KOPT-K1 (cell line): ENCODE data around the gene TUFT1.

ENCODE experiments used
- H3K27ac ChIP-seq: fragments of 200-600 bp; sonication (generic); 2 replicates; pipeline ENCODE4 v1.5.1; 2016; ENCODE audit warnings: antibody characterized with exemption, mild to moderate bottlenecking, low read depth, low read length; ENCODE audit not compliant: poor library complexity, severe bottlenecking
- H3K36me3 ChIP-seq: fragments of 200-600 bp; sonication (generic); 2 replicates; pipeline ENCODE4 v1.5.1; 2017; ENCODE audit warnings: antibody characterized with exemption, mild to moderate bottlenecking, low read length, moderate library complexity; ENCODE audit not compliant: insufficient read depth
- H3K9me3 ChIP-seq: fragments of 200-600 bp; sonication (generic); 2 replicates; pipeline ENCODE4 v1.5.1; 2017; ENCODE audit warnings: antibody characterized with exemption, low read length, mild to moderate bottlenecking; ENCODE audit not compliant: insufficient read depth, poor library complexity, severe bottlenecking

Gene TUFT1, protein sequence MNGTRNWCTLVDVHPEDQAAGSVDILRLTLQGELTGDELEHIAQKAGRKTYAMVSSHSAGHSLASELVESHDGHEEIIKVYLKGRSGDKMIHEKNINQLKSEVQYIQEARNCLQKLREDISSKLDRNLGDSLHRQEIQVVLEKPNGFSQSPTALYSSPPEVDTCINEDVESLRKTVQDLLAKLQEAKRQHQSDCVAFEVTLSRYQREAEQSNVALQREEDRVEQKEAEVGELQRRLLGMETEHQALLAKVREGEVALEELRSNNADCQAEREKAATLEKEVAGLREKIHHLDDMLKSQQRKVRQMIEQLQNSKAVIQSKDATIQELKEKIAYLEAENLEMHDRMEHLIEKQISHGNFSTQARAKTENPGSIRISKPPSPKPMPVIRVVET

DNA sequence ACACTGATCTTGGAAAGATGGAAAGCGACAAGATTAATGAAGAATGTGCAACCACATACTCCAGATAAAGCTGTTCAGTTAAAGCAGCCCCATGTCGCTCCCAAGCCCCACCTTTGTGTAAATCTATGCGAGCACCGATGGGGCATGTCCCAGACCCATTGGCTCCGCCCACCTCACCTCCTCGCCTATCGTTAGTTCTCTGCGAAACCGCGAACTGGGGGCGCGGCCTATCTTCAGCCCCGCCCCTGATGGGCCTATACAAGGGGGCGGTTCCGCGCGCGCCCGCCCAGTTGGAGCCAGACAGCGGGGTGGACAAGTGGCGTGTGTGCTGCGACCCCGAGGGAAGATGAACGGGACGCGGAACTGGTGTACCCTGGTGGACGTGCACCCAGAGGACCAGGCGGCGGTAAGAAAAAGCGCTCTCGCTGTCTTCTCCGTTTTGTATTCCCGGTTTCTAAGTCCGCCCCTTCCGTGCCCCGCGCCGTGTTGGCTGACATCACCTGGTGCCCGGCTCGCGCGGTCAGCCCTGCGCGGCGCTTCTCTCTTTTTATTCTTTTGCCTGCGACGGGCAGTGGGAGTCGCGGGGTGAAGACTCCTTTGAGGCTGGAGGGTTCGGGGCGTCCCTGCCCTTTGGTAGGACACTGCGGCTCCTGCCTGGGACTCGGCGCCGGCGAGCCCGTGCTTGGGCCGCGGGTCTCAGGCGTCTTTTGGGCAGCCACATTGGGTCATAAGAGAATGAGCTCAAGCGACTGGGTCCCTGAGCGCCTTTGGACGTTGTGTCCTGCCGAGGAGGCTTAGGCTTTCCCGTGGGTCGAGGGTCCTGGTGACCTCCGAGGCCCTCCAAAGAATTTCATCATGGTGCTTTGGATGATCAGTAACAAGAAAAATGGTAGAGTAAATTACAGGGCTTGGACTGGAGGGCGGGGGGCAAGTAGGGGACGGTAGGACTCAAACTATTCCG, at the start of gene TUFT1:
Gene TUFT1, plus strand, starts transcription at position 289 of the 961 bp plus-strand sequence. Its CDS starts 58 bp downstream, at position 347.
- Histone ChIP-seq H3K36me3 (no peaks in the 10 kb centered on the region), H3K27ac (no peak within 1 kb of the TSS)

DNA sequence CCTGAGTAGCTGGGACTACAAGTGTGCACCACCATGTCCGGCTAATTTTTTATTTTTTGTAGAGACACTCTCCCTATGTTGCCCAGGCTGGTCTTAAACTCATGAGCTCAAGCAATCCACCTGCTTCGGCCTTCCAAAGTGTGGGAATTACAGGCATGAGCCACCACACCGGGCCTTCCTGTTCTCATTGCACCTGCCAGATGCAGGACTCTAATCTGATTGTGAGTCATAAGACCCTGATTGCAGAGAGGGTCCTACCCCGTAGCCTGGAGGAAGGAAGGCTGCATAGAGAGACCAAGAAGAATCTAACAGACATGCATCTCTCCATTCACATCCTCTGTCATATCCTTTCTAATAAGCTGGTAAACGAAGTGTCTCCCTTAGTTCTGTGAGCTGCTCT, 48.5 kb upstream of the TUFT1 start:
- Histone ChIP-seq H3K27ac (no peak overlapping the region), H3K9me3 (no peaks in the 10 kb centered on the region), H3K36me3 (no peaks in the 10 kb centered on the region)

More for the DNA sequence above, at the start of gene TUFT1:
- H3K9me3 ChIP-seq = no peaks in the 10 kb centered on the region

DNA sequence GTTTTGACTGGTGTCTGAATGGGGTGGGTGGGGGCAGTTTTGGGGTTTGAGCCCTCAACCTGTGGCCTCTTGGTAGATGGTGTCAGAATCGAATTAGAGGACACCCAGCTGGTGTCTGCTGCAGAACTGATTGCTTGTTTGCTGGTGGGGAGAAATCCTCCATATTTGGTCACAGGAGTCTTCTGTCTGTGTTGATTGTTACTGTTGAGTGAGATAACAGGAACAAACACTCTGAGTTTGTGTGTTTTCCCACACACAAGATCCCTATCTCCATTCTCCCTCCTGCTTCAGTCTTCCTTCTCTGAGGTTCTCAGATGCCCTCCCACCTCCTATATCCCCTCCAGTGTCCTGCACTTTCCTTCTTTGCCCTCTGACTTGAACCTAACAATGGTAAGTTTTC, 48.0 kb upstream of the TUFT1 start:
- Histone ChIP-seq H3K9me3 (no peaks in the 10 kb centered on the region), H3K36me3 (no peaks in the 10 kb centered on the region), H3K27ac (no peak overlapping the region)

GRCh38 chr1:151493042-151493441, 47.1 kb upstream of the TUFT1 start:
- Histone ChIP-seq H3K27ac (no peak overlapping the region), H3K36me3 (no peaks in the 10 kb centered on the region)

GRCh38 chr1:151494741-151495281, 45.3 kb upstream of the TUFT1 start:
- no peak overlapping the region for H3K27ac ChIP-seq
- no peaks in the 10 kb centered on the region for H3K36me3 ChIP-seq
- no peaks in the 10 kb centered on the region for H3K9me3 ChIP-seq

More at GRCh38 chr1:151493042-151493441, 47.1 kb upstream of the TUFT1 start:
- H3K9me3 ChIP-seq = no peaks in the 10 kb centered on the region

- H3K9me3 ChIP-seq = no peaks in the 10 kb centered on the region
- H3K27ac ChIP-seq = no peak overlapping the region
- H3K36me3 ChIP-seq = no peaks in the 10 kb centered on the region
These were observed 44.8 kb upstream of the TUFT1 start for GRCh38 chr1:151495316-151495715.

DNA sequence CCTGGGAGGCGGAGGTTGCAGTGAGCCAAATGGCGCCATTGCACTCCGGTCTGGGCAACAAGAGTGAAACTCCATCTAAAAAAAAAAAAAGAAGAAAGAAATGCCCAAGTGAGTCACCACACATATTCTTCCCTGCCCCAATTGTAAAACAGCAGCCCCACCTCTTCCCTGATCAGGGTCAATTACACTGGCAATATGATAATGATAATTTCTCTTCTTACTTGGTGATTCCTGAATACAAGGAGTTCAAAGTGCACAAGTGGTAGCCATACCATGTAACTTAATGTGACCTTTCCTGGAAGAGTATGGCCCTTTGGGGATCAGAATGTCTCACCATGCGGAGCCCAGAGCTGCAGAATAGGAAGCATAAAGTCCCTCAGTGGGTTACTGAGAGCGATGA, 40.7 kb upstream of the TUFT1 start:
- H3K27ac ChIP-seq = no peak overlapping the region
- H3K9me3 ChIP-seq = no peaks in the 10 kb centered on the region
- H3K36me3 ChIP-seq = no peaks in the 10 kb centered on the region

GRCh38 chr1:151499930-151500329, 40.2 kb upstream of the TUFT1 start:
- H3K9me3 ChIP-seq = no peaks in the 10 kb centered on the region
- no peaks in the 10 kb centered on the region for H3K36me3 ChIP-seq
- no peak overlapping the region for H3K27ac ChIP-seq

DNA sequence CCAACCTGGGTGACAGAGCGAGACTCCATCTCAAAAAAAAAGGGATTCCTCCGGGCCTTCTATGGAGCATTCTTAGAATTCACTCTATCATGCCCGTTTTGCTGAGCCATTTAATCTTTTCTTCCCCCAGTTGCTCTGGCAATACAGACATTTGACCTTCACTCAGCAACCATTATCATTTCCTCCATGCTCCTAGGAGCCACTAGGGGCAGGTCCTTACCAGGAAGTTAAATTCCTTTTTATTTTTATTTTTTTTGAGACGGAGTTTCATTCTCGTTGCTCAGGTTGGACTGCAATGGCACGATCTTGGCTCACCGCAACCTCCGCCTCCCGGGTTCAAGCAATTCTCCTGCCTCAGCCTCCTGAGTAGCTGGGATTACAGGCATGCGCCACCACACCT, 38.6 kb upstream of the TUFT1 start:
- Histone ChIP-seq H3K36me3 (no peaks in the 10 kb centered on the region), H3K27ac (no peak overlapping the region), H3K9me3 (no peaks in the 10 kb centered on the region)

GRCh38 chr1:151502035-151502700, 37.9 kb upstream of the TUFT1 start:
- Histone ChIP-seq H3K27ac (no peak overlapping the region), H3K9me3 (no peaks in the 10 kb centered on the region), H3K36me3 (no peaks in the 10 kb centered on the region)

- no peaks in the 10 kb centered on the region for H3K36me3 ChIP-seq
- H3K9me3 ChIP-seq = no peaks in the 10 kb centered on the region
- H3K27ac ChIP-seq = no peak overlapping the region
These were observed 37.0 kb upstream of the TUFT1 start for GRCh38 chr1:151502859-151503780.

DNA sequence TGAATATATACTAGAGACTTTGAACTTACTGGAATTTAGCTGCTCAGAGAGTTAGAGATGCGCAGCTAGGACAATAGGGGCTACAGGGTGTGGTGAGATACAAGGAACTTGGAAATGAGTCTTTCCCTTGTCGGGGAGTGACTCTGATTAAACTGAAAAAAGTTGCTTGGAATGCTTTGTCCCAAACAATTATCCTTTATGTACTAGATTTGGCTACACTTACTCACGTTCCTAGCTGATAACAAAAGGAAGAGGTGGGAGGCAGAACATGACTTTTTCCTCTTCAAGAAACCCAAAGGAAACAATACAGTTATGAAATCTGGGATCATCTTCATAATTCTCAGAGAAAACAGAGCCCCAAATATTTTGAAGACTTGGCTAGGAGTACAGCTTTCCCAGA, 35.9 kb upstream of the TUFT1 start:
- Histone ChIP-seq H3K36me3 (no peaks in the 10 kb centered on the region), H3K27ac (no peak overlapping the region), H3K9me3 (no peaks in the 10 kb centered on the region)

- H3K9me3 ChIP-seq = no peaks in the 10 kb centered on the region
- no peak overlapping the region for H3K27ac ChIP-seq
- no peaks in the 10 kb centered on the region for H3K36me3 ChIP-seq
These were observed 35.4 kb upstream of the TUFT1 start for GRCh38 chr1:151504759-151505158.

GRCh38 chr1:151508833-151509232, 31.3 kb upstream of the TUFT1 start:
- Histone ChIP-seq H3K36me3 (no peaks in the 10 kb centered on the region), H3K9me3 (no peaks in the 10 kb centered on the region), H3K27ac (no peak overlapping the region)
